HG03135 (cell line): Measurements from ENCODE around the gene AMZ1.
"Not testable (repeated sequence)": the region's sequence is repeated elsewhere in the genome, so short reads cannot be mapped to it uniquely, and the experiment has no call there.

Source experiments
- ATAC-seq: cut with Tn5 transposase; IDR thresholded peaks from one replicate; pipeline ENCODE4 v1.9.1; 2021; ENCODE audit warnings: mild to moderate bottlenecking, moderate library complexity; ENCODE audit not compliant: unreplicated experiment

Gene AMZ1

GRCh38 chr7:2689343-2689847 lies 1.4 kb downstream of the AMZ1 start:
- peak; percentile 11 for ATAC-seq

GRCh38 chr7:2689951-2690705 lies 2.1 kb downstream of the AMZ1 start:
- no peak for ATAC-seq

GRCh38 chr7:2691011-2691707 lies 3.2 kb downstream of the AMZ1 start:
- ATAC-seq = no peak

- not testable (repeated sequence) for ATAC-seq
Measured at GRCh38 chr7:2691932-2692439, 4.0 kb downstream of the AMZ1 start.

- ATAC-seq = no peak
Measured at GRCh38 chr7:2692543-2692942, 4.5 kb downstream of the AMZ1 start.

DNA sequence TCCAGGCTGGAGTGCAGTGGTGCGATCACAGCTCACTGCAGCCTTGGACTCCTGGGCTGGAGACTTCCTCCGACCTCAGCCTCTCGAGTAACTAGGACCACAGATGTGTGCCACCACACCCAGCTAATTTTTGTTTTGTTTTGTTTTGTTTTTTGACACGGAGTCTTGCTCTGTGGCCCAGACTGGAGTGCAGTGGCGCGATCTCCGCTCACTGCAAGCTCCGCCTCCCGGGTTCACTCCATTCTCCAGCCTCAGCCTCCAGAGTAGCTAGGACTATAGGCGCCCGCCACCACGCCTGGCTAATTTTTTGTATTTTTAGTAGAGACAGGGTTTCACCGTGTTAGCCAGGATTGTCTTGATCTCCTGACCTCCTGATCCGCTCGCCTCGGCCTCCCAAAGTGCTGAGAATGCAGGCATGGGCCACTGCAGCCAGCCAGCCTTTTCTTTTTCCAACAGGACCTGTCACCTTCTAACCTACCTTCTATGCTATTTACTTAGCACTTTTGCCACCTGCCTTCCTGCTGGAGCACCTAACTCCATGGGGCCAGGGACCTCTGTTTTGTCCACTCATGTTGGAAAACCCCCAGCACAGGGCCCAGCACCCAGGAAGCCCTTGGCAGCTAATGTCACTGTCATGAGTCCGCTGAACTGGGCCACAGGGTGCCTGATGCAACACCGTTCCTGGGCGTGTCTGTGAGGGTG lies 5.6 kb downstream of the AMZ1 start:
- not testable (repeated sequence) for ATAC-seq

- ATAC-seq = not testable (repeated sequence)
Measured at GRCh38 chr7:2694122-2694436, 6.1 kb downstream of the AMZ1 start.

- peak; percentile 90 for ATAC-seq
Measured at GRCh38 chr7:2698581-2699288, 10.7 kb downstream of the AMZ1 start.

DNA sequence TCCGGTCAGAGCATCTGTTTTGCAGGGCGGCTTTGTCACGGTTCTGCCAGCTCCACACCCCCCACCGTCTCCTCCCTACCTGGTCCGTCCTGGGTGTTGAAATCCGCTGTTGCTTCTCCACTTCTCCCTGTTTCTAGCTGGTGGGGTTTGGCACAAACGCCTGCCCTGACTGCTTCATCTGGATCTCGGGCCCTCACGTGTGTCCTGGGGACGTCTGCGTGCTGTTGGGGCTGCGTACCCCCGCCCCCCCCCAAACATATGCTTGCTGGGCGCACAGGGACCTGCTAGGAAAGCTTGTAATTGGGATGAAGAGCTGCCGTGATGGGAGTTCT lies 11.3 kb downstream of the AMZ1 start:
- no peak for ATAC-seq

DNA sequence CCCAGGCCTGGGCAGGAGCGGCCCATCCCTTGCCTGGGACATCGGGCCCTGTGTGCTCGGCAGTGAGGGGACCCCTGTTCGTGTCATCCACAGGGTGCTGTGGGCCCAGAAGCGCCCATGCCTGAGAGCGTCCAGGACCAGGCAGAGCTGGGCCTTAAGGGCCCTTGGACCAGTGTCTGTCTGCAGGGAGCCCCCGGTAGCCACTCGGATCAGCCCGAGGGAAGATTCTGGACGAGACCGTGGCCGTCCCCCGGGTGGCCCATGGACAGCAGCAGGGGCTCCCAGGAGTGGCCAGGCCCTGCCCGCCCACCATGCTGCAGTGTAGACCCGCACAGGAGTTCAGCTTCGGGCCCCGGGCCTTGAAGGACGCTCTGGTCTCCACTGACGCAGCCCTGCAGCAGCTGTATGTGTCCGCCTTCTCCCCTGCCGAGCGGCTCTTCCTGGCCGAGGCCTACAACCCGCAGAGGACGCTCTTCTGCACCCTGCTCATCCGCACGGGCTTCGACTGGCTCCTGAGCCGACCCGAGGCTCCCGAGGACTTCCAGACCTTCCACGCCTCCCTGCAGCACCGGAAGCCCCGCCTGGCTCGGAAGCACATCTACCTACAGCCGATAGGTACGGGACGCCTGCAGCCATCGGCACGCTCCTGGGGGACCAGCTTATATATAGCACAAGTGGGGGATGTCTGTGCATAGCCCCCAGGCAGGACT lies 12.3 kb downstream of the AMZ1 start:
- no peak for ATAC-seq

GRCh38 chr7:2701424-2701823 lies 13.4 kb downstream of the AMZ1 start:
- ATAC-seq = no peak

GRCh38 chr7:2701832-2702593 lies 14.0 kb downstream of the AMZ1 start:
- no peak for ATAC-seq

DNA sequence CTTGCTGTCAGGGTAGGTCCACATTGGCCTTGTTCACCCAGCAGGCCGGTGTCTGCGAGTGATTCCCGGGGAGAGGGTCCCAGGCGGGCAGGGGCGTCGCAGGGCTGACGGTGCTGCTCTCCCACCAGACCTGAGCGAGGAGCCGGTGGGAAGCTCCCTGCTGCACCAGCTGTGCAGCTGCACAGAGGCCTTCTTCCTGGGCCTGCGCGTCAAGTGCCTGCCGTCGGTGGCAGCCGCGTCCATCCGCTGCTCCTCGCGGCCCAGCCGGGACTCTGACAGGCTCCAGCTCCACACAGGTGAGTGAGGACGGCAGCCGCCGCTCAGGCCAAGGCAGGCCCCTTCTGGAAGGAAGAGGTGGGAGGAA lies 14.6 kb downstream of the AMZ1 start:
- ATAC-seq = no peak

DNA sequence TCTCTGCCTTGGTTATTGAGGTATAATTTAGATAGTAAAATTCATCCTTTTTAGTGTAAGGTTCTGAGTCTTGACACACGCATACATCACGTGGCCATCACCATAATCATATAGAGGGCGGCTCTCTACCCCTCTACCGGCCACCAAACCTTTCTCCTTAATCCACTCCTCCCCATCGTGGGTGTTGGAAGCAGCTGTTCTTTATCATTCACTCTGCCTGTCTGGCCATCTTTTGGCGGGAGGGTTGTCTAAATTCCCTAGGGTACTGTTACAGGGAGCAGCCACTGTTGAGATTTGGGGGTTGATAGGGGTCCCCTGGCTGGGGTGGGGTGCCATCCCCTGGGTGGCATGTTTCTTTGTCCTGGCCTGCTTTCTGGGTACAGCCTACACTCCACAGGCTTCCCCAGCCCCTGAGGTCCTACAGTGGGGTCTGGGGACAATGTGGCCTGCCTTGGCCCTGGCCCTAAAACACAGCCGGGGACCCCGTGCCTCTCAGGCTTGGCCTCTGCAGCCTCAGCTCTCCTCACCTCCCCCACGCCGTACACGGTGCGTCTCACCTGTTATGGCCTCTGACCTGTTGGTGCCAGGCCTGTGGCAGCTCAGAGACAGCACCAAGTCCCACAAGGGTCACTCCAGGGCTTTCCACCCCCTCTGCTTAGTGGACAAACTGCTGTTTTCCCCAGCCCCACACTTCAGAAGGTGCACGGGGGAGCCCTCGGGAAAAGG lies 17.5 kb downstream of the AMZ1 start:
- ATAC-seq = no peak

- no peak for ATAC-seq
Measured at GRCh38 chr7:2706685-2707126, 18.7 kb downstream of the AMZ1 start.

DNA sequence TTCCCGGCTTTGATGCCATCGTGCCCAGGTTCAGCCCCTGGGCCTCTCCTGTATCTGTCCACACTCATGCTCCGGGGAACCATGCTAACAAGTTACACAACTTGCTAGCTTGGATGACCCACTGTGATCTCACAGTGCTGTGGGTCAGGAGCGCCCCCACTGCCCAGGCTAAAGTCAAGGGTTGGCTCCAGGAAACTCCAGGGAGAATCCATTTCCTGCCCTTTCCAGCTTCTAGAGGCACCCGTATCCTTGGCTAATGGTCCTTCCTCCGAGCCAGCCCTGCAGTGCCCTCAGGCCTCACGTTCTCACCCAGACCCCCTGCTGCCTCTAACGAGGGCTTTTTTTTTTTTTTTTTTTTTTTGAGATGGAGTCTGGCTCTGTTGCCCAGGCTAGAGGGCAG lies 19.5 kb downstream of the AMZ1 start:
- ATAC-seq = no peak

DNA sequence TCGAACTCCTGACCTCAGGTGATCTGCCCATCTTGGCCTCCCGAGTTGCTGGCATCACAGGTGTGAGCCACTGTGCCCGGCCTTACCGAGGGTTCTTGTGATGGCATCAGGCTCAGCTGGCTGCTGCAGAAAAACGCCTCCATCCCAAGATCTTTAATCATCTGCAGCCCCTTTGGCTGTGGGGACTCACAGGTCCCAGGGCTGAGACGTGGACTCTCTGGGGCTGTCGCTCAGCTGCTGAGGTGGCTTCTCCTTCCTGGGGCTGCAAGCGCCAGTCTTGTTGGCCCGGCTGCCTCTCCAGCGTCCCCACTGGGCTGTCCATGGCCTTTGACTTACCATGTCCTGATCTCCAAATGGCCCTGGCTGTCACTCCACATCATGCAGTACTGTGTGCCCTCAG lies 20.0 kb downstream of the AMZ1 start:
- no peak for ATAC-seq

DNA sequence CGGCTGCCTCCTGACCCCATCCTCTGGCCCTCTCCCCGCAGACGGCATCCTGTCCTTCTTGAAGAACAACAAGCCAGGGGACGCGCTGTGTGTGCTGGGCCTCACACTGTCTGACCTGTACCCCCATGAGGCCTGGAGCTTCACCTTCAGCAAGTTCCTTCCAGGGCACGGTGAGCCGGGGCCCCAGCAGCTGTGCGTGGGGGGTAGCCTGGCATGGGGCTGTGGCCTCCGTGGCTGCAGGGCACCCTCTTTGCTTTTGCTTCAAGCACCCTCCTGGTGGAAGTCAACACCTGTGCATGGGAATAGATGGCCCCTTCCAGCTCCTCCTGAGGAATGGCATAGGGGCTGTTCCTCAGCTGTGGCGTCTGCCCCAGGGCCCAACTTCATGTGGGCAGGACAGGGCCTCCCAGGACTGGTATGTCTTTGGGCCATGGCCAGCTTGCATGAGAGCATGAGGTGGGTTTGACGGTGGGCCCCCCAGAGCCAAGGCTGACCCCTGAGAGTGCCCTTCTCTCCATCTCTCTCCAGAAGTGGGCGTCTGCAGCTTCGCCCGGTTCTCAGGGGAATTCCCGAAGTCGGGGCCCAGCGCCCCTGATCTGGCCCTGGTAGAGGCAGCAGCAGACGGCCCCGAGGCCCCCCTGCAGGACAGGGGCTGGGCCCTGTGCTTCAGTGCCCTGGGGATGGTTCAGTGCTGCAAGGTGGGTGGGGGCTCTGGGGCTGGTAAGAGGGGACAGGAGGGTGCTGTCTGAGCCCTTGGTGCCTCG lies 20.7 kb downstream of the AMZ1 start:
- ATAC-seq = no peak
